ENCODE measurements around the gene RPS25. TPM values are rescaled to one million over a fixed set of nuclear protein-coding genes. Genes with fewer than 3 reads are reported as not detected.
"Not testable (repeated sequence)": the region's sequence is repeated elsewhere in the genome, so short reads cannot be mapped to it uniquely, and the experiment has no call there.

Gene RPS25
- polyA plus RNA-seq, 3 donors: 1,021 to 1,242 (median 1,207) TPM

DNA sequence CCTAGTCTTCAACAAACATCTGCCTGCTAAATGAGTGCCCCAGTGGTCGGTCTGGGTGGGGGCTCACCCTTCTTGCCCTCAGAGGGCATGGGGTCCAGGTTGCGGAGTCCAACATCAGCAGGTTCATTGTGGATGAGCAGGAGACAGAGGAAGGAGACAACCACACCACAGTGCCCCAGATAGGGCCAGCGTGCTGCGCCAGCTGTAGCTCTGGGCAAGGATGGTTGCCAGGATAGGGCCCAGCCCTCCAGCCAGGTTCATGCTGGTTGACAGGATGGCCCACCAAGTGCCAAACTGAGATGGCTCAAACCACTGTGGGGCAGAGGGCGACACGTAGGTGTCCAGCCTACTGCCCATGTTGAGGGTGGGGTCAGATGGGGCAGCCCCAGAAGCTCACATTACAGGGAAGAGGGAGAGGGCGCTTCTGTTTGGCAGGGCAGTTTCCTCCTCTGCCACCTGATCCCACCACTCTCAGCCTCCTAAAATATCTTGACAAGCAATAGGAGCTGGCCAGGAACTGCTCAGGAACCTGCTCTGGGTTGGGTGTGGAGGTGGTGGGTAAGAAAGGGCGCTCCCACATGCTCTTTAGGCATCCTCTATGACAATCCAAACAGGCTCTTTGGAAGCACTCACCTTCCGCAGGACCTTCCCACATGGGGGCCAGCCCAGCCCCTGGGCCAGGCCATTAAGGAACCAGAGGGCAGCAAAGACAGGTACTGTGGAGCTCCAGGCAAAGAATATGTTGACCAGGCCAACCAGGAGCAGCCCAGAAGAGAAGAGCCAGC, 9.6 kb upstream of the RPS25 start:
- DNase-seq (ENCODE audit: extremely low read depth in 1 of 11, low read depth in 9 of 11, low spot score in 4 of 11): no peak

DNA sequence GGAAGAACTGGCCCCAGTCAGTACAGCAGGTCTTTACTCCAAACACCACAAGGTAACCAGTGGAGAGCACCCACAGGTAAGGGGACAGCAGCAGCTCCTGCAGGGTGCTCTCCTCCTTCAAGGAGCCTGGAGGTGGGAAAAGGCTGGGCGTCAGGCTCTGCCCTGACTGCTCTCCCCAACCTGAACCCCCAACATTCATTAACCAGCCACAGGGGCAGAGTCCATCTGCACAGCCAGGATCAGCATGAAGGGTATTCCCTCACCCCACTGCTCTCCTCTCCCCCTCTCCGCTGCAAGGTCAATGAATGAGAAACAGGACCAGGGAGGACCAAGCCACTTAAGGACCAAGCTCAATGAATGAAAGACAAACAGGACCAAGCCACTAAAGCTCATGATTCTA, 8.8 kb upstream of the RPS25 start:
- peak in 1 of 11 donors; percentile 43 for DNase-seq (ENCODE audit: extremely low read depth in 1 of 11, low read depth in 9 of 11, low spot score in 4 of 11)

DNA sequence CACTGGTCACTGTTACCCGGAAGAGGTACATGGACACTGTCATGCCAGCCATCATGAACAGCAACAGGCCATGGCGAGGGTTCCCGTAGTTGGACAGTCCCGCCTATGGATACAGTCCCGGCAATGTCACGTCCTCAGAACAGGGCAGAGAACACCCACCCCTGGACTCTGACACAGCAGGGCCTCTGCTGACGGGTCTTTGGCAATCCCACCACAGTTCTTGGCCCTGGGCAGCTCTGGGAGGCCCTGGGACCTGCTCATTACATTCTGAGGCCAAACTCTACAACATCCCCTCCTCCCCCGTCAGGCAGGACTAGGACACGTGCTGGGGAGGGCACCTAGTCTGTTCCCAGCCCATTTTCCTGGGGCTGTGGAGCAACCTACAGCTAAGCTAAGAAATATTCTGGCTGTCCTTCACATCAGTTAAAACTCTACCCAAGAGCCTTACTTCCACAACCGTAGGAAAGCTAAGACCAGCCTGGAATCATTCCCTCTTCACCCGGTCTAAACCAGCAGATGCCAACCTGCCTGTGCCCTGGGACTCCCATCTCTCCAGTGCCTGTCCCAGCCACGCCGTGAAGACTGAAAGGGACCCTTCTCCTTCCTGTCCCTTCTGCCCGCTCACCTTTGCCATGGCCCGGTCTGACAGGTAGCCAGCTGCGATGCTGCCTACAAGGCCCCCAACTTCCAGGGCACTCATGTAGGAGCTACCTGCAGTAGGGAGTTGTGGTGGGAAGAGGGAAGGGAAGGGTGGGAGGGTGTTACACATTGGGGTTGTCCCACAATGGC, 8.0 kb upstream of the RPS25 start:
- DNase-seq (ENCODE audit: extremely low read depth in 1 of 11, low read depth in 9 of 11, low spot score in 4 of 11): no peak

DNA sequence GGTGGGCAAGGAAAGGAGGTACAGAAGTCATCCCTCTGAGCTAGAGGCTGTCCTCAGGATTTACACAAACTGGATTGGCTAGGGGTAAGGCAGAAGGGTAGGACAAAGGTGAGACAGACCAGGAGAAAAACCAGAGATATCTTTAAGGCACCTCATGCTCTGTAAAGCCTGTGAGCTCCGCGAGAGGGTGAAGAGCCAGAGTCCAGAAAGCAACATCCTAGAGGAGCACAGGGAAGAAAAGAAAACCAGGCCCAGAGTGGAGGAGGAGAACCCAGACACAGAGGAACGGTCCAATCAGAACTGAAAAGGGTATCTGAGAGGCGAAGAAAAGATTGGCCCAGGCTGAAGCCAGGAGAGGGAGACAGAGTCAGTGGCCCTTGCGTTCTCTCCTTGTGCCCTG, 7.4 kb upstream of the RPS25 start:
- DNase-seq (ENCODE audit: extremely low read depth in 1 of 11, low read depth in 9 of 11, low spot score in 4 of 11): no peak

DNA sequence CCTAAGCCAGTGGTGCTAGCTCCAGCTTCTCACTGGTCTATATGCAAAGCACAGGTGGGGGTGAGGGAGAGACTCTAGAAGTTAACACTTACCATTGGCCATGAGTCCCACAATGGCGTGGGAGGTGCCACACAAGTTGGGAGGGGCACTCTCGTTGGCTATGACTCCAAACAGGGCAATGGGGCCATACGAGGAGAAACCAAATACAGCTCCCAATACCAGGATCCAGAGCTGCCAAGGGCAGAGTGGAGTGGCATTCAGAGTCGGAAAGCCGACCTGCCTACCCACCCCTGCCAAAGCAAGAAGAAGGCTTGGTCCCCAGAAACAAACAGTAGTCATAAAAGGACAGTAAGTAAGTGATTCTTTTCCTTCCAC, 6.9 kb upstream of the RPS25 start:
- no peak for DNase-seq (ENCODE audit: extremely low read depth in 1 of 11, low read depth in 9 of 11, low spot score in 4 of 11)

DNA sequence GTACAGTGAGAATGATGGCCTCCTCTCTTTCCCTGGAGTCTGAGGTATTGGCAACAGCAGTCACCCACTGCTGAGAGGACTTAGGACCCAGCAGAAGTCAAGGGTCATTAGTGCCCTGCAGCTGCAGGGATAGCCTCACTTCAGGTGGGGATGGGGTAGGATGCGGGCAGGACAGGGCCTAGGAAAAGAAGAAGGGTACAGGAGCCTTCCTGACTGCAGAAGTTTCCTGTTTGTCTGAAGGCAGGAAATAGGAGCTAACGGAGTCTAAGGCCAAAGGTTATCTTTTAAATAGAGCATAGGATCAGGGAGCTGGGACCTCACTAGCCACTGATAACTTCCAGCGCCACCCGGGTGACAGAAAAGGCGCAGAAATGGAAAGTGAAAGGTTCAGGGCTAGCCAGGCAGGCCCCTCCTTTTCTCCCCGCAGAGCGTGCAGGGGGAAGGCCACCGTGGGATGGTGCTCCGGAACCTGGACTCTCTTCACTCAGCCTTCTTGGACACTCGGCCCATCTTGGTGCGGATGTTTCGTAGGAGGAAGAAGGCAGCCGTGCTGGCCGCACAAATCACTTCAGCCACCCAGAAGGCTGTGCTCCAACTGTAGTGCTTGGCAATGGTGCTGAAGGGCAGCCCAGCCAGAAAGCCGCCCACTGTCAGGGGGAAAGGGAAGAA, 6.4 kb upstream of the RPS25 start:
- DNase-seq (ENCODE audit: extremely low read depth in 1 of 11, low read depth in 9 of 11, low spot score in 4 of 11): no peak

DNA sequence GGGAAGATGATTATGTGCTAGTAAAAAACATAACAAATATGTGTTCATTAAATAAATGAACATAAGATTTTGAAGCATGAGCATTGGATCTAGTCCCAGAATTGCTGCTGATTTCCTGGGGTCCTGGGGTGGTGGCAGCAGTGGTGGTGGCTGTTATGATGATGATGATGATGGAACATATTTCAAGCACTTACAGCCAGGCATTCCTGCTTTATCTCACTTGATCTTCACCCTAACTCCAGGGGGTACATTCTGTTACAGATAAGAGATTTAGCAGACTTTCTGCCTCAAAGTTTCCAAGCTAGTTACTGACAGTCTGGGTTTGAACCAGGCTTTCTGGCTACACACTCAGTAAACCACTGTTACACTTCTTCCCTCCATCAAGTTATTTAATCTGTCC, 5.6 kb upstream of the RPS25 start:
- no peak for DNase-seq (ENCODE audit: extremely low read depth in 1 of 11, low read depth in 9 of 11, low spot score in 4 of 11)

DNA sequence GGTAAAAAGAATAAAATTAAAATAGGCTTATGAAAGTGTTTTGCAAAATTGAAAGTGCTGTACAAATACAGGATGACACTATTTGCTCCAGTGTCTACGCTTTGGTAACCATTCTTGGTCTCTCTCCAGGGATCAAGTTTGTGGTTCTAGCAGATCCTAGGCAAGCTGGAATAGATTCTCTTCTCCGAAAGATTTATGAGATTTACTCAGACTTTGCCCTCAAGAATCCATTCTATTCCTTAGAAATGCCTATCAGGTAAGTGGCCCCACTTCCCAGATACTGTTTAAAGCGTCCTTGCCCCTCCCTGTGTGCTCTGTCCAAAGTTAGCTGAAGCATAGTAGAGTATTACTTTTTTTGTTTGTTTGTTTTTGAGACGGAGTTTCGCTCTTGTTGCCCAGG, 3.5 kb upstream of the RPS25 start:
- DNase-seq (ENCODE audit: extremely low read depth in 1 of 11, low read depth in 9 of 11, low spot score in 4 of 11): no peak

DNA sequence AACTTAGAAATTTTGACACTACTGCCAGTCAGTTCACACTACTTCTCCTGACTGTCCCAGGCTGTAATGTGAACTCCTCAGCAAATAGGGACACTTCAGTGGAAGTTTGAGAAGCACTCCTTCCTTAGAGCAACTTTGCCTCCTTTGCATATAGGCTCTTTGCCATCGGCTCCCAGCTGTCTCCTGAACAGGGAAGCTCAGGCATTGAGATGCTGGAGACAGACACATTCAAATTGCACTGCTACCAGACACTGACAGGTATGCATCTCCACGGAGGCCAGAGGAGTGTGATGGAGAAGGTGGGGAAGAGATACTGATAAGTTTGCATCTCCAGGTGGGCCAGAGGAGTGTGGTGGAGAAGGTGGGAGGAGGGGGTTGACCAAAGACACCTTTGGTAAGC, 1.9 kb upstream of the RPS25 start:
- no peak for DNase-seq (ENCODE audit: extremely low read depth in 1 of 11, low read depth in 9 of 11, low spot score in 4 of 11)

DNA sequence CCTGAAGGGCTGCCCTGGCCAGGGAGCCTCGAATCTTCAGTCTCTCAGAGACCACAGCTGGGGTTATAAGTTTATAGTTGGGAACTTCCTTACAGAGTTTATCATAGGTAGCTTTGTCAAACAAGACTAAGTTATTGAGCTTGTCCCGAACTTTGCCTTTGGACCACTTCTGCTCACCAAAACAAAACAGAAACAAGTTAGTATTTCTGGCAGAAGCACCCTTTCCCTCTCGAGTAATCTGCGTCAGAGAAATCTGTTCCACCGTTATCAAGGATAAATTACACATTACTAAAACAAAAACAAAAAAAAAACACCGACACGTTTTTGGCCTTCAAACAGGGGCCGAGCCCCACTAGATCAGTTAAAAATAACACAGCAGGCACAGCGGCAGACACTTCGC, 766 bp downstream of the RPS25 start:
- not testable (repeated sequence) for DNase-seq (ENCODE audit: extremely low read depth in 1 of 11, low read depth in 9 of 11, low spot score in 4 of 11)

DNA sequence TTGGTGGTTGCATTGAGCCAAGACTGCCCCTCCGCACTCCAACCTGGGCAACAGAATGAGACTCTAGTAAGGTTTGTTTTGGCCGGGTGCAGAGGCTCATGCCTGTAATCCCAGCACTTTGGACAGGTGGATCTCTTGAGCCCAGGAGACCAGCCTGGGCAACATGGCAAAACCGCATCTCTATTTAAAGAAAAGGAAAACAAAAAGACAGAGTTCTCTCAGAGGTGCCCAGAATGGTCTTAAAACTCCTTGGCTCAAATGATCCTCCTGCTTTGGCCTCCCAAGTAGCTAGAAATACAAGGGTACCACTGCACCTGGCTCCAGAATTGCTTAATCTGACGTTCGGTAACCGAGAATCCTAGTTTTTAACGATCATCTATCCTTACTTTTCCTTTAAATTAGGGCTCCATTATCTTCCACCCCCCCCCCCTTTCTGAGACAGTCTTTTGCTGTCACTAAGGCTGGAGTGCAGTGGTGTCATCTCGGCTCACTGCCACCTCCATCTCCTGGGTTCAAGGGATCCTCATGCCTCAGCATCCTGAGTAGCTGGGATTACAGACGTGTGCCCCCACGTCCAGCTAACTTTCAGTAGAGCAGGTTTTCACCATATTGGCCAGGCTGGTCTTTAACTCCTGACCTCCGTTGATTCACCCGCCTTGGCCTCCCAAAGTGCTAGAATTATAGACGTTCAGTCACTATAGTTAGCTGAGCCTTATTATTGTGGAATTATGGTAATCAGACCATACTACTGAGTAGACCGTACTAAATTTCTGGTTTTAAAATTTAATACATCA, 1.7 kb downstream of the RPS25 start:
- no peak for DNase-seq (ENCODE audit: extremely low read depth in 1 of 11, low read depth in 9 of 11, low spot score in 4 of 11)

DNA sequence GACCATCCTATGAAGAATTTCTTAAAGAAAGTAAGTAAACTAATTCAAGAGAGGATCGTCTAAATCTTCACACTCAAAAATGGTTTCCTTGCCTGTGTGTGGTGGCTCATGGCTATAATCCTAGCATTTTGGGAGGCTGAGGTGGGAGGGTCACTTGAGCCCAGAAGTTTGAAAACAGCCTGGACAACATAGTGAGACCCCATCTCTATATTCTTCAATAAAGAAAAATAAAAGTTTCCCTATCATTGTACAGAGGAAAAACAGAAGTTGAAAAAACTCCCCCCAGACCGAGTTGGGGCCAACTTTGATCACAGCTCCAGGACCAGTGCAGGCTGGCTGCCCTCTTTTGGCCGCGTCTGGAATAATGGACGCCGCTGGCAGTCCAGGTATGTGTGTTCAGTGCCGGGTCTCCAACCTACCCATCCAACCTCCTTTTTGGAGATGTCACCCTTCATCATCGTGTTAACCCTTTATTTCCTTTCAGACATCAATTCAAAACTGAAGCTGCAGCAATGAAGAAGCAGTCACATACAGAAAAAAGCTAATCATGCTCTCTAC, 3.0 kb downstream of the RPS25 start:
- DNase-seq (ENCODE audit: extremely low read depth in 1 of 11, low read depth in 9 of 11, low spot score in 4 of 11): no peak

DNA sequence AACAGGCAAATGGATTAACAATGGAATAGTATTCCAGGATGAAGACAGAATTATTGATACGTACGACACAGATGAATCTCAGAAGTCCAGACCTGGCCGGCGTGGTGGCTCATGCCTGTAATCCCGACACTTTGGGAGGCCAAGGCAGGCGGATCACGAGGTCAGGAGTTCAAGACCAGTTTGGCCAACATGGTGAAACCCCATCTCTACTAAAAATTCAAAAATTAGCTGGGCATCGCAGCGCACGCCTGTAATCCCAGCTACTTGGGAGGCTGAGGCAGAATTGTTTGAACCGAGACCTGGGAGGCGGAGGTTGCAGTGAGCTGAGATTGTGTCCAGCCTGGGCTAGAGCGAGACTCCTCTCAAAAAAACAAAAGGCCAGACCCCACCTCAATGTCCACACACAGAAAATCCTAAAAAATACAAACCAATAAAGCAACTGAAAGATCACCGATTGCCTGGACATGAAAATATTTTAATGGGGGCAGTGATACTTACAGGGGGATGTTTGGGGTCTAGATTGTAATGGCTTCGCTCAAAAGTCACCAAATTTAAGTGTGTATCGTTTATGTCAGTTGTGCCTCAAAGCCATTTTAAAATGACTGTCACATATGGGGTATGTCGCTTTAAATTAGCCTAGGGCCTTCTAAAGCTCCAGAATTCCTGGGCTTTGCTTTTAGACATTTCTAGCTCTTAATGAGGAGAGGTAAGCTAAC, 3.8 kb downstream of the RPS25 start:
- DNase-seq (ENCODE audit: extremely low read depth in 1 of 11, low read depth in 9 of 11, low spot score in 4 of 11): no peak

DNA sequence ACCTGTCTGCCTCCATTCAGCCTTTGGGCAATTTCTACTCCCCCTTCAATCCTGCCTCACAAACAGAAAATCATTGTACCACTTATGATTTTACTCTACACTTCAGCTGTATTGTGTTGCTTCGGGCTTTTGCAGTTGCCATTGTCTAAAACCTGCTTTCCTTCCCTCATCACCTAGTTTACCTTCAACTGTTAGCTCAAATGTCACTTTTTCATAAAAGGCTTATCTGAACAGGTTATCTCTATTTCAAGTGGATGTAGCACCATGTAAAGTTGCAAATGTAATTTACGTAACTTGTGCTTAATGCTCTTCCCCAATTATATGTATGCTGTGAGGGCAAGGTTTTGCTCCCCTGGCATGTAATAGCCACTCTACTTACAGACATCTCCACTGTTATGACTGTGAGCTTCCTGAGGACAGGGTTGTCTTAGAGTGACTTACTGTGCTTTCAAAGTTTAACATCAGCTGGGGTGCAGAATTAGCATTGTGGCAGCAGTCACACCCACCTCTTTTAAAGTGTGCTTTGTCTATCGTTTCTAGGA, 5.4 kb downstream of the RPS25 start:
- DNase-seq (ENCODE audit: extremely low read depth in 1 of 11, low read depth in 9 of 11, low spot score in 4 of 11): no peak

DNA sequence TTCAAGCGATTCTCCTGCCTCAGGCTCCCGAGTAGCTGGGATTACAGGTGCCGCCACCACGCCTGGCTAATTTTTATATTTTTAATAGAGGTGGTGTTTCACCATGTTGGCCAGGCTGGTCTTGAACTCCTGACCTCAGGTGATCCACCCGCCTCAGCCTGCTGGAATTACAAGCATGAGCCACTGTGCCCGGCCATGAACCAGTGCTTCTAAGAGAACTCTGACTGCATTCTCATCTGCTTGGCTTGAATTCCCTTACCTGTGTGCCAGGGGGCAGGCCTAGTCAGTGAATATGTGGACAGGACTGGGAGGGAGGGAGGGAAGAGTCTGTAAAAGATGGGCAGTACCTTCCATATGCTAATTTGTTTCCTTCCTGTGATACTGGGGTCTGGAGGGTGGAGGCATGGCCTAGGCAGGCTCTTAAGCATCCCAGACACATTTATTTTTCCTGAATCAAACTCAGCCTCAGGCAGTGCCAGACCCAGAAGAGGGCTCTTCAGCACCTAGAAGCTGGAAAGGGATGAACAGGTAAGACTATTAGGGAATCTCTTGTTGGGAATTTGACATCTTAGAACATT, 6.6 kb downstream of the RPS25 start:
- no peak for DNase-seq (ENCODE audit: extremely low read depth in 1 of 11, low read depth in 9 of 11, low spot score in 4 of 11)

DNA sequence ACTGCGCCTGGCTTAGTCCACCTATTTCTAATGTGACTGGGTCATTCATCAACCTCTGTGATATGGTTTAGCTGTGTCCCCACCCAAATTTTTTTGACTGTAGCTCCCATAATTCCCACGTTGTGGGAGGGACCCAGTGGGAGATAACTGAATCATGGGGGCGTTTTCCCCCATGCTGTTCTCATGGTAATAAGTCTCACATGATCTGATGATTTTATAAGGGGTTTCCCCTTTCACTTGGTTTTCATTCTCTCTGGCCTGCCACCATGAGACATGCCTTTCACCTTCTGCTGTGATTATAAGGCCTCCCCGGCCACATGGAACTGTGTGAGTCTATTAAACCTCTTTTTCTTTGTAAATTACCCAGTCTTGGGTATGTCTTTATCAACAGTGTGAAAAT, 11.5 kb downstream of the RPS25 start:
- no peak for DNase-seq (ENCODE audit: extremely low read depth in 1 of 11, low read depth in 9 of 11, low spot score in 4 of 11)

DNA sequence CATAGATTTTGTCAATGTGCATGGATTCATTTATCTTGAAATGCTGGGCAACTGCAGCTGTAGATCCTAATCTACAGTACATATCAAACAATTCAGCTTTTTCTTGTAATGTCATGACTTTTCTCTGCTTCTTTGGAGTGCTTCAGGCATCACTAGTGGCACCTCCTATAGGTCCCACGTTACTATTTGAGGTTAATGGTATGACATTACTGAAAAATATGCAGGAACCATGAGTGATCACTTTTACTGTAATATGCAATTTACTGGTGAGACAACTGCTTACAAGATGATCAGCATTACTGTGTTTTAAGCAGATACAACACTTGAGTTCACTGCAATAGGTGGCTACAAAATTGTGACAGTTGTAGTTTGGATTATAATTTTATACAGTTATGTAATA, 17.2 kb downstream of the RPS25 start:
- no peak for DNase-seq (ENCODE audit: extremely low read depth in 1 of 11, low read depth in 9 of 11, low spot score in 4 of 11)

DNA sequence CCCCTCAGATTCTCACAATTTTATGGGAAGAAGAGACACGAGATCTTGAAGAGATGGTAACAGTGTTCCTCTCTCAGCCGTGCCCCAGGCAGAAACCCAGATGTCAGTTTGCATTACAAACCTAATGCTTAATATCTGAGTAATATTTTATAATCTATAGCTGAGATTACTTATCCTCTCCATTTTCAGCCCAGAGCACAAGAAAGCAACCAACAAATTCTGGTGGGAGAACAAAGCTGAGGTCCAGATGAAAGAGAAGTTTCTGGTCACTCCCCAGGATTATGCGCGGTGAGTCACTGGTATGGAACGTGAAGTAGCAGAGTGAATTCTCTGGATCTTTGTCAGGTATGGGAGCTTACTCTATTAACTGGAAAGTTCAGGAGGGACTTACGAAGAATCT, 19.3 kb downstream of the RPS25 start:
- DNase-seq (ENCODE audit: extremely low read depth in 1 of 11, low read depth in 9 of 11, low spot score in 4 of 11): no peak

Measured in renal cortex interstitium (tissue), 11 donors.